Heart left ventricle (tissue), 16 donors: ENCODE measurements around the gene ARL14EP. TPM values are rescaled to one million over a fixed set of nuclear protein-coding genes. Genes with fewer than 3 reads are reported as not detected.
A peak's percentile ranks its signal among the peaks of the same experiment; 100 is the strongest.

Source experiments
- ATAC-seq, 4 donors: fragments of 200-7000 bp; cut with Tn5 transposase; one replicate each; pipeline ENCODE4 v1.9.1; 2020 to 2022; ENCODE audit warnings: moderate library complexity in 4 of 4, mild to moderate bottlenecking in 3 of 4, moderate number of reproducible peaks in 1 of 4
- DNase-seq, 5 donors: peaks; one replicate each; pipeline ENCODE4 v3.0.0-alpha.2; 2020
- H3K27ac ChIP-seq, 12 donors: fragments of 200-600 bp; sonication (generic) in 4 of 12; one replicate each; pipeline versions ENCODE4 v1.5.0 to v1.8.0; 2016 to 2022; ENCODE audit warnings: mild to moderate bottlenecking in 2 of 12
- H3K27me3 ChIP-seq, 9 donors: fragments of 200-600 bp; sonication (generic) in 2 of 9; one replicate each; pipeline versions ENCODE4 v1.5.1 to v1.8.0; 2016 to 2022; ENCODE audit warnings: mild to moderate bottlenecking in 3 of 9
- H3K36me3 ChIP-seq, 9 donors: fragments of 200-600 bp; sonication (generic) in 2 of 9; one replicate each; pipeline versions ENCODE4 v1.5.0 to v1.8.0; 2018 to 2022; ENCODE audit warnings: mild to moderate bottlenecking in 2 of 9
- H3K4me1 ChIP-seq, 12 donors: fragments of 200-600 bp; sonication (generic) in 4 of 12; one replicate each; pipeline versions ENCODE4 v1.5.0 to v1.8.0; 2016 to 2022; ENCODE audit warnings: mild to moderate bottlenecking in 3 of 12
- H3K4me3 ChIP-seq, 12 donors: fragments of 200-600 bp; sonication (generic) in 4 of 12; one replicate each; pipeline versions ENCODE4 v1.5.0 to v1.8.0; 2017 to 2022; ENCODE audit warnings: mild to moderate bottlenecking in 9 of 12, moderate library complexity in 4 of 12
- H3K9me3 ChIP-seq, 12 donors: fragments of 200-600 bp; sonication (generic) in 4 of 12; one replicate each; pipeline versions ENCODE4 v1.5.0 to v1.8.0; 2016 to 2022; ENCODE audit warnings: mild to moderate bottlenecking in 1 of 12
- POLR2A ChIP-seq, 2 donors: fragments of 450-650 bp; IDR thresholded peaks; one replicate each; pipeline ENCODE4 v1.6.1; 2017; ENCODE audit warnings: antibody characterized with exemption in 2 of 2, mild to moderate bottlenecking in 2 of 2, moderate library complexity in 2 of 2
- WGBS, 4 donors: extraction: QIAGEN DNeasy Blood & Tissue Kit in 2 of 4; methylation state at CpG; one replicate each; pipeline versions ENCODE4 v1.1.5 to v1.1.7; 2013 to 2018; 5-methylcytosine and 5-hydroxymethylcytosine counted together
- intact Hi-C, 10 donors: fragments of 100-400 bp; cut with DNase I; formaldehyde crosslinking; loops; one replicate each; pipeline versions ENCODE4 v1.11.1 to v1.14.2; 2022
- polyA plus RNA-seq, 2 donors: library from polyadenylated mRNA; stranded (reverse); fragments of 200-250 nt; gene quantifications; one replicate each; pipeline ENCODE4 v1.2.3, GENCODE V29; 2013
- total RNA-seq, 9 donors: library from RNA; depleted of rRNA in 2 of 9; stranded (reverse); fragments of >200 nt in 2 of 9; fragmentation: NEBNext Ultra II Directional in 3 of 9; extraction: Animal tissue kit (Norgen Biotek cat#: 25700) in 3 of 9; gene quantifications; one replicate each; pipeline versions ENCODE4 v1.1.0 to v1.2.4, GENCODE V29; 2016 to 2023
- TF ChIP-seq, protein P1 (sequence below), 12 donors: fragments of 200-600 bp; sonication (generic) in 4 of 12; IDR thresholded peaks; one replicate each; pipeline versions ENCODE4 v1.5.0 to v1.8.0; 2018 to 2022; ENCODE audit warnings: antibody characterized with exemption in 12 of 12, mild to moderate bottlenecking in 5 of 12
- donor health status: ischemic (EF 13 %, LVEDD 7.1; RV severe dilation, severe dysfunction).
- donor health status: healthy with polysubstance abuse.
- donor health status: DM: no; HTN: yes; CAD: no.
- donor health status: DM: no; HTN: no; CAD: no.
- donor health status: ischemic (EF 25% LVEDD 6.9; RV normal size, moderate dysfunction).
- donor health status: ischemic (EF 25% LVEDD 5.7; RV mildly dilated, moderate dysfunction).
- donor health status: healthy.
- donor health status: DM: yes; HTN: yes; CAD: no.
- donor health status: ischemic (EF 35%, LVEDD 5.7; RV mildly dilated, moderate dysfunction).
- donor health status: nonischemic (EF 11% LVEDD 7.7; RV severe dilation, severe dysfunction).
- donor health status: DM: yes; HTN: yes; CAD: no.
- donor health status: PGD.
- donor health status: ischemic (EF 29% LVEDD 5.4; RV normal size, mild dysfunction).
- donor health status: nonischemic (EF 23%, LVEDD 6.1; RV moderate dilation, normal function).

Gene ARL14EP
- total and polyA plus RNA-seq, 11 donors: 13.1 to 43.8 (median 30.1) TPM

GRCh38 chr11:30345644-30346043 lies 22.7 kb downstream of the ARL14EP start:
- H3K4me1 ChIP-seq: peaks cover 0 to 4% (median 0%) of the 10 kb centered on the region in 12 donors
- H3K27me3 ChIP-seq: no peaks in the 10 kb centered on the region
- intact Hi-C loops: loop anchor here (1.0 to 5.0 kb wide), 14 partner anchors 137 to 573 kb away; partner anchors contain the start of gene MPPED2 (in 3 of the 10)
- H3K9me3 ChIP-seq: no peaks in the 10 kb centered on the region
- no peak overlapping the region for H3K27ac ChIP-seq
- 89 to 93% (median 91%) methylated on average over 4 of the region's 4 CpGs for WGBS, 4 donors
- ATAC-seq: no peak
- peaks cover 0 to 5% (median 0%) of the 10 kb centered on the region in 9 donors for H3K36me3 ChIP-seq
- H3K4me3 ChIP-seq: no peak overlapping the region
- TF ChIP-seq POLR2A (IDR thresholded peaks at IDR 0.05): no peak
- TF ChIP-seq, protein P1, sequence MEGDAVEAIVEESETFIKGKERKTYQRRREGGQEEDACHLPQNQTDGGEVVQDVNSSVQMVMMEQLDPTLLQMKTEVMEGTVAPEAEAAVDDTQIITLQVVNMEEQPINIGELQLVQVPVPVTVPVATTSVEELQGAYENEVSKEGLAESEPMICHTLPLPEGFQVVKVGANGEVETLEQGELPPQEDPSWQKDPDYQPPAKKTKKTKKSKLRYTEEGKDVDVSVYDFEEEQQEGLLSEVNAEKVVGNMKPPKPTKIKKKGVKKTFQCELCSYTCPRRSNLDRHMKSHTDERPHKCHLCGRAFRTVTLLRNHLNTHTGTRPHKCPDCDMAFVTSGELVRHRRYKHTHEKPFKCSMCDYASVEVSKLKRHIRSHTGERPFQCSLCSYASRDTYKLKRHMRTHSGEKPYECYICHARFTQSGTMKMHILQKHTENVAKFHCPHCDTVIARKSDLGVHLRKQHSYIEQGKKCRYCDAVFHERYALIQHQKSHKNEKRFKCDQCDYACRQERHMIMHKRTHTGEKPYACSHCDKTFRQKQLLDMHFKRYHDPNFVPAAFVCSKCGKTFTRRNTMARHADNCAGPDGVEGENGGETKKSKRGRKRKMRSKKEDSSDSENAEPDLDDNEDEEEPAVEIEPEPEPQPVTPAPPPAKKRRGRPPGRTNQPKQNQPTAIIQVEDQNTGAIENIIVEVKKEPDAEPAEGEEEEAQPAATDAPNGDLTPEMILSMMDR (IDR thresholded peaks at IDR 0.05): no peak
- DNase-seq: no peak

GRCh38 chr11:30346068-30346688 lies 23.3 kb downstream of the ARL14EP start:
- no peak overlapping the region for H3K27ac ChIP-seq
- ATAC-seq (peak in 1 of 4 donors; percentile 36), DNase-seq (no peak)
- TF ChIP-seq, protein P1 (IDR thresholded peaks at IDR 0.05): peak; percentile 44 to 80 (median 70)
- no peak for TF ChIP-seq POLR2A (IDR thresholded peaks at IDR 0.05)
- no peak overlapping the region for H3K4me3 ChIP-seq
- H3K4me1 ChIP-seq: peaks cover 0 to 4% (median 0%) of the 10 kb centered on the region in 12 donors
- no peaks in the 10 kb centered on the region for H3K36me3 ChIP-seq
- no peaks in the 10 kb centered on the region for H3K9me3 ChIP-seq
- no peaks in the 10 kb centered on the region for H3K27me3 ChIP-seq
- intact Hi-C loops: loop anchor here (1.0 to 5.0 kb wide), 12 partner anchors 136 to 573 kb away; partner anchors contain the start of gene MPPED2 (in 3 of the 10)
- 4 to 12% (median 9%) methylated on average over 5 of the region's 5 CpGs for whole genome bisulfite sequencing, 4 donors

GRCh38 chr11:30348035-30348434 lies 25.1 kb downstream of the ARL14EP start:
- no peak overlapping the region for H3K4me3 ChIP-seq
- no peak overlapping the region for H3K27ac ChIP-seq
- no peaks in the 10 kb centered on the region for H3K36me3 ChIP-seq
- H3K9me3 ChIP-seq: no peaks in the 10 kb centered on the region
- peak in 1 of 4 donors; percentile 31 for ATAC-seq
- DNase-seq: no peak
- peaks cover 0 to 4% (median 0%) of the 10 kb centered on the region in 12 donors for H3K4me1 ChIP-seq
- no peaks in the 10 kb centered on the region for H3K27me3 ChIP-seq
- intact Hi-C loops: loop anchor here in 9 of 10 donors (2.0 to 5.0 kb wide), 9 partner anchors 134 to 573 kb away; partner anchors contain the start of gene MPPED2 (in 3 of the 9)
- TF ChIP-seq POLR2A (IDR thresholded peaks at IDR 0.05): no peak
- TF ChIP-seq, protein P1 (IDR thresholded peaks at IDR 0.05): no peak

GRCh38 chr11:30349885-30350284 lies 27.0 kb downstream of the ARL14EP start:
- no peaks in the 10 kb centered on the region for H3K9me3 ChIP-seq
- WGBS, 4 donors: 93 to 97% (median 96%) methylated on average over 3 of the region's 3 CpGs
- TF ChIP-seq, protein P1 (IDR thresholded peaks at IDR 0.05): no peak
- no peak for TF ChIP-seq POLR2A (IDR thresholded peaks at IDR 0.05)
- H3K27me3 ChIP-seq: no peaks in the 10 kb centered on the region
- H3K4me1 ChIP-seq: peaks cover 0 to 4% (median 0%) of the 10 kb centered on the region in 12 donors
- no peak overlapping the region for H3K4me3 ChIP-seq
- H3K27ac ChIP-seq: no peak overlapping the region
- no peak for DNase-seq
- no peaks in the 10 kb centered on the region for H3K36me3 ChIP-seq
- ATAC-seq: no peak
- intact Hi-C loops: loop anchor here (2.0 to 10.0 kb wide), 11 partner anchors 132 to 571 kb away; partner anchors contain the start of gene MPPED2 (in 7 of the 10)
